GM04504 (cell line): ENCODE data around the gene PACSIN1.
A peak's percentile ranks its signal among the peaks of the same experiment; 100 is the strongest.

Source experiments
- DNase-seq: peaks from one replicate; pipeline ENCODE4 v3.0.0-alpha.2; 2012; ENCODE audit warnings: low read depth

PACSIN1 gene

GRCh38 chr6:34527751-34528670 lies 62.1 kb downstream of the PACSIN1 start:
- no peak for DNase-seq

GRCh38 chr6:34528996-34529664 lies 63.3 kb downstream of the PACSIN1 start:
- no peak for DNase-seq

- no peak for DNase-seq
Observed at GRCh38 chr6:34529665-34530327, 63.9 kb downstream of the PACSIN1 start.

- DNase-seq: no peak
Observed at GRCh38 chr6:34530753-34531365, 65.0 kb downstream of the PACSIN1 start.

GRCh38 chr6:34531580-34532201 lies 65.8 kb downstream of the PACSIN1 start:
- no peak for DNase-seq

GRCh38 chr6:34532230-34532629 lies 66.4 kb downstream of the PACSIN1 start:
- no peak for DNase-seq

GRCh38 chr6:34534146-34534545 lies 68.3 kb downstream of the PACSIN1 start:
- DNase-seq: no peak

- no peak for DNase-seq
Observed at GRCh38 chr6:34534656-34535055, 68.8 kb downstream of the PACSIN1 start.

GRCh38 chr6:34535199-34535598 lies 69.3 kb downstream of the PACSIN1 start:
- no peak for DNase-seq

- DNase-seq: no peak
Observed at GRCh38 chr6:34535646-34536045, 69.8 kb downstream of the PACSIN1 start.

- no peak for DNase-seq
Observed at GRCh38 chr6:34536251-34536958, 70.5 kb downstream of the PACSIN1 start.

GRCh38 chr6:34536959-34537848 lies 71.3 kb downstream of the PACSIN1 start:
- DNase-seq: no peak

- no peak for DNase-seq
Observed at GRCh38 chr6:34537922-34538550, 72.2 kb downstream of the PACSIN1 start.

GRCh38 chr6:34538581-34538980 lies 72.7 kb downstream of the PACSIN1 start:
- DNase-seq: no peak

- no peak for DNase-seq
Observed at GRCh38 chr6:34539181-34539580, 73.3 kb downstream of the PACSIN1 start.

- no peak for DNase-seq
Observed at GRCh38 chr6:34540222-34540621, 74.3 kb downstream of the PACSIN1 start.

GRCh38 chr6:34540841-34541240 lies 75.0 kb downstream of the PACSIN1 start:
- no peak for DNase-seq

GRCh38 chr6:34543421-34543820 lies 77.5 kb downstream of the PACSIN1 start:
- DNase-seq: peak; percentile 26

- DNase-seq: no peak
Observed at GRCh38 chr6:34544052-34544604, 78.3 kb downstream of the PACSIN1 start.
